ENCODE data around the gene DYNC2I2.
A peak's percentile ranks its signal among the peaks of the same experiment; 100 is the strongest.

- TF ChIP-seq HCFC1 (IDR thresholded peaks at IDR 0.05; ENCODE audit: low read length), result no peak; the same call in 1 of the 2 replicates
- TF ChIP-seq CEBPB (IDR thresholded peaks at IDR 0.05; ENCODE audit: borderline replicate concordance in 1 of 2, low read depth in 2 of 2, low read length in 2 of 2), result no peak
- no peak for TF ChIP-seq MYC (IDR thresholded peaks at IDR 0.05; ENCODE audit: insufficient read depth, insufficient read length, insufficient replicate concordance, low read length, severe bottlenecking)
- TF ChIP-seq, protein P1, sequence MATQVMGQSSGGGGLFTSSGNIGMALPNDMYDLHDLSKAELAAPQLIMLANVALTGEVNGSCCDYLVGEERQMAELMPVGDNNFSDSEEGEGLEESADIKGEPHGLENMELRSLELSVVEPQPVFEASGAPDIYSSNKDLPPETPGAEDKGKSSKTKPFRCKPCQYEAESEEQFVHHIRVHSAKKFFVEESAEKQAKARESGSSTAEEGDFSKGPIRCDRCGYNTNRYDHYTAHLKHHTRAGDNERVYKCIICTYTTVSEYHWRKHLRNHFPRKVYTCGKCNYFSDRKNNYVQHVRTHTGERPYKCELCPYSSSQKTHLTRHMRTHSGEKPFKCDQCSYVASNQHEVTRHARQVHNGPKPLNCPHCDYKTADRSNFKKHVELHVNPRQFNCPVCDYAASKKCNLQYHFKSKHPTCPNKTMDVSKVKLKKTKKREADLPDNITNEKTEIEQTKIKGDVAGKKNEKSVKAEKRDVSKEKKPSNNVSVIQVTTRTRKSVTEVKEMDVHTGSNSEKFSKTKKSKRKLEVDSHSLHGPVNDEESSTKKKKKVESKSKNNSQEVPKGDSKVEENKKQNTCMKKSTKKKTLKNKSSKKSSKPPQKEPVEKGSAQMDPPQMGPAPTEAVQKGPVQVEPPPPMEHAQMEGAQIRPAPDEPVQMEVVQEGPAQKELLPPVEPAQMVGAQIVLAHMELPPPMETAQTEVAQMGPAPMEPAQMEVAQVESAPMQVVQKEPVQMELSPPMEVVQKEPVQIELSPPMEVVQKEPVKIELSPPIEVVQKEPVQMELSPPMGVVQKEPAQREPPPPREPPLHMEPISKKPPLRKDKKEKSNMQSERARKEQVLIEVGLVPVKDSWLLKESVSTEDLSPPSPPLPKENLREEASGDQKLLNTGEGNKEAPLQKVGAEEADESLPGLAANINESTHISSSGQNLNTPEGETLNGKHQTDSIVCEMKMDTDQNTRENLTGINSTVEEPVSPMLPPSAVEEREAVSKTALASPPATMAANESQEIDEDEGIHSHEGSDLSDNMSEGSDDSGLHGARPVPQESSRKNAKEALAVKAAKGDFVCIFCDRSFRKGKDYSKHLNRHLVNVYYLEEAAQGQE (IDR thresholded peaks at IDR 0.05; ENCODE audit: low read depth, low read length), result no peak
- TF ChIP-seq, protein P2, sequence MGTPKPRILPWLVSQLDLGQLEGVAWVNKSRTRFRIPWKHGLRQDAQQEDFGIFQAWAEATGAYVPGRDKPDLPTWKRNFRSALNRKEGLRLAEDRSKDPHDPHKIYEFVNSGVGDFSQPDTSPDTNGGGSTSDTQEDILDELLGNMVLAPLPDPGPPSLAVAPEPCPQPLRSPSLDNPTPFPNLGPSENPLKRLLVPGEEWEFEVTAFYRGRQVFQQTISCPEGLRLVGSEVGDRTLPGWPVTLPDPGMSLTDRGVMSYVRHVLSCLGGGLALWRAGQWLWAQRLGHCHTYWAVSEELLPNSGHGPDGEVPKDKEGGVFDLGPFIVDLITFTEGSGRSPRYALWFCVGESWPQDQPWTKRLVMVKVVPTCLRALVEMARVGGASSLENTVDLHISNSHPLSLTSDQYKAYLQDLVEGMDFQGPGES (IDR thresholded peaks at IDR 0.05), result no peak
- no peak for TF ChIP-seq EZH2 (IDR thresholded peaks at IDR 0.05; ENCODE audit: borderline replicate concordance, control insufficient read depth, low read depth, low read length)
- TF ChIP-seq, protein P3, sequence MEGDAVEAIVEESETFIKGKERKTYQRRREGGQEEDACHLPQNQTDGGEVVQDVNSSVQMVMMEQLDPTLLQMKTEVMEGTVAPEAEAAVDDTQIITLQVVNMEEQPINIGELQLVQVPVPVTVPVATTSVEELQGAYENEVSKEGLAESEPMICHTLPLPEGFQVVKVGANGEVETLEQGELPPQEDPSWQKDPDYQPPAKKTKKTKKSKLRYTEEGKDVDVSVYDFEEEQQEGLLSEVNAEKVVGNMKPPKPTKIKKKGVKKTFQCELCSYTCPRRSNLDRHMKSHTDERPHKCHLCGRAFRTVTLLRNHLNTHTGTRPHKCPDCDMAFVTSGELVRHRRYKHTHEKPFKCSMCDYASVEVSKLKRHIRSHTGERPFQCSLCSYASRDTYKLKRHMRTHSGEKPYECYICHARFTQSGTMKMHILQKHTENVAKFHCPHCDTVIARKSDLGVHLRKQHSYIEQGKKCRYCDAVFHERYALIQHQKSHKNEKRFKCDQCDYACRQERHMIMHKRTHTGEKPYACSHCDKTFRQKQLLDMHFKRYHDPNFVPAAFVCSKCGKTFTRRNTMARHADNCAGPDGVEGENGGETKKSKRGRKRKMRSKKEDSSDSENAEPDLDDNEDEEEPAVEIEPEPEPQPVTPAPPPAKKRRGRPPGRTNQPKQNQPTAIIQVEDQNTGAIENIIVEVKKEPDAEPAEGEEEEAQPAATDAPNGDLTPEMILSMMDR (IDR thresholded peaks at IDR 0.05 in 2 of 3, conservative IDR thresholded peaks at IDR 0.05 in 1 of 3; ENCODE audit: control insufficient read depth in 2 of 3, extremely low read depth in 1 of 3, insufficient read depth in 1 of 3, low read depth in 3 of 3, low read length in 3 of 3), result no peak
- TF ChIP-seq IKZF2 (IDR thresholded peaks at IDR 0.05), result peak; percentile 64 to 66; a peak in 3 of 4 replicates
- peak; percentile 88 for TF ChIP-seq POLR2A (IDR thresholded peaks at IDR 0.05; ENCODE audit: low read depth, low read length)
- peak; percentile 52; the same call in 1 of the 2 replicates for TF ChIP-seq NFYB (IDR thresholded peaks at IDR 0.05; ENCODE audit: insufficient read depth, low read depth, low read length)
- no peak for TF ChIP-seq FOXM1 (IDR thresholded peaks at IDR 0.05; ENCODE audit: low read depth, low read length)
- no peak; the same call in 1 of the 2 replicates for TF ChIP-seq ZNF24 (IDR thresholded peaks at IDR 0.05)
These were observed 27.9 kb upstream of the DYNC2I2 start for GRCh38 chr9:128684325-128685199.

Data from GM12878 (cell line).